SU-DHL-6 (cell line): ENCODE results near the gene KLHDC9.

ENCODE experiments used
- EZH2phosphoT487 ChIP-seq: fragments of 200-600 bp; sonication (generic), shearing (Covaris generic); conservative IDR thresholded peaks from 2 replicates; pipeline ENCODE4 v1.6.1; 2018; ENCODE audit warnings: mild to moderate bottlenecking, antibody characterized with exemption, low read length, moderate library complexity, mixed read lengths
- TF ChIP-seq, protein P1 (sequence below): fragments of 200-600 bp; sonication (generic); IDR thresholded peaks from one replicate; pipeline ENCODE4 v1.5.1; 2017; ENCODE audit warnings: antibody characterized with exemption, mild to moderate bottlenecking, low read length, moderate library complexity; ENCODE audit not compliant: insufficient read depth, poor library complexity, severe bottlenecking

DNA sequence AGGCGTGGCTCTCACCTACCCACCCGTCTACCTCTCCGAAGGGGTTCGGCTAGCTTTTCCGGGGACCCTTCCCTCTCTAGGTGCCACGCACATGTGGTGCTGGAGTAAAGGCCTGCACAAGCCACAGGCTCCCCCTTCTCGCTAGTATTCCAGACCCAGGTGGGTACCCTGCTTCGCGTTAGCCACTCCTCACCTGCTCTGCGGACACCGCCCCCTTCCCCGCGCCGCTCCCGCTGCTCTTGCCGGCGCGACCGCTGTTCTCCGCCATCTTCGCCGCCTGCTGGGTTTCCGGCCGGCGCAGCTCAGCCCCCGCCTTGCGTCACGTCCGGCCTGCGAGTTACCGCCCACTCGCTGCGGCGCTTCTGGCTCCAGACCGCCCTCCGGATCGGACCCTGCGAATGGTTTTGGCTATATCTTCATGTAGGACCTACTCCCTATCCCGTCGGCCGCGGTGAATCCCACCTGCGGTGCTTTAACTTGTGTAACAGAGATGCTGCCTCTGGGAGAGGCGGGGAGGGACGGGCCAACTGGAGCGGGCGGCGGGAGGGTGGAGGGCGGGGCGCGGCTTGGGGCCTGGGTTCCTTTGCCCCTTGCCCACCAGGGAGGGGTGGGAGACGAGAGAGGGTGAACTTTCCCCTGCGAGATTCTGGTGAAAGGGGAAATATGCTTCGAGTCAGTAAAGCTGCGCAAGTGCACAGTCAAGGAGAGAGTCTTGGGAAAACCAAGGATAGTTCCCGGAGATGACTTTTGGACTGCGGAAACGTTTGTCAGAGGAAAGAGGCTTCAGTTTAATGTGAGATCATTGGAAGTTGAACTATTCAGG is 19.8 kb downstream of the KLHDC9 start, which contains the start of the genes NIT1 and PFDN2:
- TF ChIP-seq EZH2phosphoT487: no peak
- TF ChIP-seq, protein P1, sequence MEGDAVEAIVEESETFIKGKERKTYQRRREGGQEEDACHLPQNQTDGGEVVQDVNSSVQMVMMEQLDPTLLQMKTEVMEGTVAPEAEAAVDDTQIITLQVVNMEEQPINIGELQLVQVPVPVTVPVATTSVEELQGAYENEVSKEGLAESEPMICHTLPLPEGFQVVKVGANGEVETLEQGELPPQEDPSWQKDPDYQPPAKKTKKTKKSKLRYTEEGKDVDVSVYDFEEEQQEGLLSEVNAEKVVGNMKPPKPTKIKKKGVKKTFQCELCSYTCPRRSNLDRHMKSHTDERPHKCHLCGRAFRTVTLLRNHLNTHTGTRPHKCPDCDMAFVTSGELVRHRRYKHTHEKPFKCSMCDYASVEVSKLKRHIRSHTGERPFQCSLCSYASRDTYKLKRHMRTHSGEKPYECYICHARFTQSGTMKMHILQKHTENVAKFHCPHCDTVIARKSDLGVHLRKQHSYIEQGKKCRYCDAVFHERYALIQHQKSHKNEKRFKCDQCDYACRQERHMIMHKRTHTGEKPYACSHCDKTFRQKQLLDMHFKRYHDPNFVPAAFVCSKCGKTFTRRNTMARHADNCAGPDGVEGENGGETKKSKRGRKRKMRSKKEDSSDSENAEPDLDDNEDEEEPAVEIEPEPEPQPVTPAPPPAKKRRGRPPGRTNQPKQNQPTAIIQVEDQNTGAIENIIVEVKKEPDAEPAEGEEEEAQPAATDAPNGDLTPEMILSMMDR: no peak
